ENCODE results near the gene ZNF688. TPM values are rescaled to one million over a fixed set of nuclear protein-coding genes. Genes with fewer than 3 reads are reported as not detected.

Gene ZNF688
- total and polyA plus RNA-seq, 9 of the 15 experiments (the other 6 are each of a cell fraction or from before 2014, with no cell fraction given), result 0.48 to 12.9 (median 4.5) TPM

DNA sequence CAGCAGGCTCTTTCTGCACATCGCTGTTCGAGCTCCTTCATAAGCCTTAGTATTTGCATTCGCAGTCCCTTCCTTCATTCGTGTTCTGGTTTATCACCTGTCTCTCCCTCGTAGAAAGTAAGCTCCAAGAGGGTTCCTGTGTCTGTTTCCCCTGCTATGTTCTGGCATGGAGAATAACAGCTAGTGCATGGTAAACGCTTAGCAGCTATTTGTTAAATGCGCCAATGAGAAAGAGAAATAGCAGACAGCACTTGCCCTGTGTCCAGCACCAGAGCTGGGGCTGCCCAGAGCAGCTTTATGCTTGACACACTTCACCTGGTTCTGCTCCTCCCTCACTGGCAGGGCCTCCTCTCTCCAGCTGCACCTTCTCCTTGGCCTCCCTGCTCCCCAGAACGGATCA lies 5.5 kb downstream of the ZNF688 start (continued):
- TF ChIP-seq TRIM25 (IDR thresholded peaks at IDR 0.05; ENCODE audit: borderline replicate concordance) (no peak), CUX1 (CRISPR knock-in tag; IDR thresholded peaks at IDR 0.05) (no peak), SAFB (IDR thresholded peaks at IDR 0.05; ENCODE audit: borderline replicate concordance, low read depth, low read length) (no peak), TCF7 (IDR thresholded peaks at IDR 0.05; ENCODE audit: borderline replicate concordance) (no peak), PHF21A (IDR thresholded peaks at IDR 0.05; ENCODE audit: borderline replicate concordance, low read depth) (no peak), ZNF174 (CRISPR knock-in tag; IDR thresholded peaks at IDR 0.05) (no peak), SRSF1 (IDR thresholded peaks at IDR 0.05; ENCODE audit: low read depth, low read length) (no peak), CCAR2 (IDR thresholded peaks at IDR 0.05; ENCODE audit: low read depth, low read length) (no peak), NCOA2 (IDR thresholded peaks at IDR 0.05; ENCODE audit: partially characterized antibody in 2 of 2) (no peak)
